22Rv1 (cell line): Measurements from ENCODE around the gene HTR4.

ENCODE experiments used
- ZFX ChIP-seq: fragments of 450-650 bp; IDR thresholded peaks from 2 replicates; pipeline ENCODE4 v1.6.1; 2017; ENCODE audit warnings: antibody characterized with exemption, borderline replicate concordance
- TF ChIP-seq, protein P1 (sequence below): fragments of 450-650 bp; IDR thresholded peaks from 2 replicates; pipeline ENCODE4 v1.5.1; 2017; ENCODE audit warnings: mild to moderate bottlenecking

DNA sequence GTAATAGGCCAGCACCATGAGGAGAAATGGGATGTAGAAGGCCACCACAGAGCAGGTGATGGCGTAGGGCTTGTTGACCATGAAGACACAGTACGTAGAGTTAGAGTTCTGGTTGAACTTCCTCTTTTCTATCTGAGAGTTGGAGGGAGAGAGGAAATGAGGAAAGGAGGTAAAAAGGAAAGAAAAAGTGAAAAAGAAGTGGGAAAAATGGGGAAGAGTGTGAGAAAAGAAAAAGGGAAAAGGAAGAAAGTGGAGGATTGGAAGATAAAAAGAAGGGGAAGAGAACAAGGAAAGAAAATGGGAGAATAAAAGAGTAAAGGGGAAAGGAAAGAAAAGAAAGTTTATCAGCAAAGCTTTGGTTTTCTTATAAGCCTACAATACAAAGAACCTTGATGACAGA is 144.4 kb downstream of the HTR4 start:
- TF ChIP-seq, protein P1, sequence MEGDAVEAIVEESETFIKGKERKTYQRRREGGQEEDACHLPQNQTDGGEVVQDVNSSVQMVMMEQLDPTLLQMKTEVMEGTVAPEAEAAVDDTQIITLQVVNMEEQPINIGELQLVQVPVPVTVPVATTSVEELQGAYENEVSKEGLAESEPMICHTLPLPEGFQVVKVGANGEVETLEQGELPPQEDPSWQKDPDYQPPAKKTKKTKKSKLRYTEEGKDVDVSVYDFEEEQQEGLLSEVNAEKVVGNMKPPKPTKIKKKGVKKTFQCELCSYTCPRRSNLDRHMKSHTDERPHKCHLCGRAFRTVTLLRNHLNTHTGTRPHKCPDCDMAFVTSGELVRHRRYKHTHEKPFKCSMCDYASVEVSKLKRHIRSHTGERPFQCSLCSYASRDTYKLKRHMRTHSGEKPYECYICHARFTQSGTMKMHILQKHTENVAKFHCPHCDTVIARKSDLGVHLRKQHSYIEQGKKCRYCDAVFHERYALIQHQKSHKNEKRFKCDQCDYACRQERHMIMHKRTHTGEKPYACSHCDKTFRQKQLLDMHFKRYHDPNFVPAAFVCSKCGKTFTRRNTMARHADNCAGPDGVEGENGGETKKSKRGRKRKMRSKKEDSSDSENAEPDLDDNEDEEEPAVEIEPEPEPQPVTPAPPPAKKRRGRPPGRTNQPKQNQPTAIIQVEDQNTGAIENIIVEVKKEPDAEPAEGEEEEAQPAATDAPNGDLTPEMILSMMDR: no peak
- TF ChIP-seq ZFX: no peak
